ENCODE results near the gene RAB8A.

DNA sequence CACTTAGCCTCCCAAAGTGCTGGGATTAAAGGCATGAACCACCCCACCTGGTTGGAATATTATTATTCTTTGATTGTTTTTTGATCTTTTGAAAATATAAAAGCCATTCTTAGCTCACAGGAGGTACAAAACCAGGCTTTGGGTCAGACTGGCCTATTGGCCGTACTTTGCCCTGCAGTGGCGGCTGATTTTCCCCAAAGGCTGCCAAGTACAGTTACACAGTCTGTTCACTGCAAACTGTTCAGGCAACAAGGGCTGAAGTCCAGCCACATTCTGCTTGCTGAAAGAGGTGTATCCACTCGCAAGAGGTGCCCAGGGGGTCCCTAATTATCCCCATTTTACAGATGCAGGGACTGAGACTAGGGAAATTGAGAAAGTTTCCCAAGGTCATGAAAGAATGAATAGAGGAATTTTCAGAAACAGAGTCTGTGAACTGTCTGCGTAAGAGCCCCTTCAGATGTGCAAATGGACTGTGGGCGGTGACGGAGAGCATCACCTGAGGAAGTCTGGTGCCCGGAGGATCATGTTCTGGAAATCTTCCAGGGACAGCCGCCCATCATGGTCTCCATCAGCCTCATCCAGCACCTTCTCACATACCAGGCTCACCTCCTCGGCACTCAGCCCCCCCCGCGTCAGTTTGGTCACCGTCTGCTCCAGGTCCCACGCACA lies 52.7 kb downstream of the RAB8A start:
- TF ChIP-seq, protein P1, sequence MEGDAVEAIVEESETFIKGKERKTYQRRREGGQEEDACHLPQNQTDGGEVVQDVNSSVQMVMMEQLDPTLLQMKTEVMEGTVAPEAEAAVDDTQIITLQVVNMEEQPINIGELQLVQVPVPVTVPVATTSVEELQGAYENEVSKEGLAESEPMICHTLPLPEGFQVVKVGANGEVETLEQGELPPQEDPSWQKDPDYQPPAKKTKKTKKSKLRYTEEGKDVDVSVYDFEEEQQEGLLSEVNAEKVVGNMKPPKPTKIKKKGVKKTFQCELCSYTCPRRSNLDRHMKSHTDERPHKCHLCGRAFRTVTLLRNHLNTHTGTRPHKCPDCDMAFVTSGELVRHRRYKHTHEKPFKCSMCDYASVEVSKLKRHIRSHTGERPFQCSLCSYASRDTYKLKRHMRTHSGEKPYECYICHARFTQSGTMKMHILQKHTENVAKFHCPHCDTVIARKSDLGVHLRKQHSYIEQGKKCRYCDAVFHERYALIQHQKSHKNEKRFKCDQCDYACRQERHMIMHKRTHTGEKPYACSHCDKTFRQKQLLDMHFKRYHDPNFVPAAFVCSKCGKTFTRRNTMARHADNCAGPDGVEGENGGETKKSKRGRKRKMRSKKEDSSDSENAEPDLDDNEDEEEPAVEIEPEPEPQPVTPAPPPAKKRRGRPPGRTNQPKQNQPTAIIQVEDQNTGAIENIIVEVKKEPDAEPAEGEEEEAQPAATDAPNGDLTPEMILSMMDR (IDR thresholded peaks at IDR 0.05) = no peak
- TF ChIP-seq POLR2A (IDR thresholded peaks at IDR 0.05) = no peak

Measured in thyroid gland (tissue), 4 donors.